GM23338 (cell line): ENCODE results near the gene LRRC10. TPM values are rescaled to one million over a fixed set of nuclear protein-coding genes. Genes with fewer than 3 reads are reported as not detected.

Source experiments
- ATAC-seq: fragments of 200-7000 bp; cut with Tn5 transposase; 3 replicates; pipeline ENCODE4 v1.9.1; 2020
- DNase-seq: peaks from one replicate; pipeline ENCODE4 v3.0.0-alpha.2; 2015; ENCODE audit warnings: low spot score
- H2AFZ ChIP-seq: fragments of 200-600 bp; sonication (generic); 2 replicates; pipeline ENCODE4 v1.8.0; 2016; ENCODE audit warnings: antibody characterized with exemption, mild to moderate bottlenecking, moderate library complexity
- H3F3A ChIP-seq: fragments of 200-600 bp; sonication (generic); replicated peaks from 2 replicates; pipeline ENCODE4 v1.8.0; 2017; ENCODE audit warnings: antibody characterized with exemption, mixed run types, low read depth
- H3K27ac ChIP-seq: fragments of 200-600 bp; sonication (generic); 2 replicates; pipeline ENCODE4 v1.6.1; 2016; ENCODE audit warnings: low read depth
- H3K27me3 ChIP-seq: fragments of 200-600 bp; sonication (generic); 2 replicates; pipeline ENCODE4 v1.8.0; 2016; ENCODE audit warnings: mild to moderate bottlenecking, mixed run types, moderate library complexity; ENCODE audit not compliant: insufficient read depth
- H3K36me3 ChIP-seq: fragments of 200-600 bp; sonication (generic); 2 replicates; pipeline ENCODE4 v1.8.0; 2016; ENCODE audit warnings: mild to moderate bottlenecking; ENCODE audit not compliant: insufficient read depth
- H3K4me1 ChIP-seq: fragments of 200-600 bp; sonication (generic); 2 replicates; pipeline ENCODE4 v1.8.0; 2016; ENCODE audit warnings: mild to moderate bottlenecking, moderate library complexity; ENCODE audit not compliant: insufficient read depth
- H3K4me2 ChIP-seq: fragments of 200-600 bp; sonication (generic); 2 replicates; pipeline ENCODE4 v1.7.1; 2017; ENCODE audit warnings: mixed run types
- H3K4me3 ChIP-seq: fragments of 200-600 bp; sonication (generic); 2 replicates; pipeline ENCODE4 v1.6.1; 2016; ENCODE audit warnings: mixed run types
- H3K79me2 ChIP-seq: fragments of 200-600 bp; sonication (generic); replicated peaks from 2 replicates; pipeline ENCODE4 v1.8.0; 2017; ENCODE audit warnings: mild to moderate bottlenecking; ENCODE audit not compliant: insufficient read depth
- H3K9me2 ChIP-seq: fragments of 200-600 bp; sonication (generic); 2 replicates; pipeline ENCODE4 v1.8.0; 2017; ENCODE audit not compliant: insufficient read depth
- H4K20me1 ChIP-seq: fragments of 200-600 bp; sonication (generic); replicated peaks from 2 replicates; pipeline ENCODE4 v1.8.0; 2017; ENCODE audit warnings: mild to moderate bottlenecking; ENCODE audit not compliant: insufficient read depth
- H3K27ac Mint-ChIP-seq: 2 replicates; pipeline ENCODE4 v1.8.0; 2020; ENCODE audit warnings: inconsistent platforms, mild to moderate bottlenecking, moderate library complexity, mixed read lengths
- H3K27me3 Mint-ChIP-seq: 3 replicates; pipeline ENCODE4 v1.8.0; 2022; ENCODE audit warnings: low read depth, mild to moderate bottlenecking, moderate library complexity, mixed read lengths, inconsistent platforms; ENCODE audit not compliant: insufficient read depth, poor library complexity
- H3K36me3 Mint-ChIP-seq: 3 replicates; pipeline ENCODE4 v1.8.0; 2021; ENCODE audit warnings: low read depth, mild to moderate bottlenecking, inconsistent platforms, moderate library complexity, mixed read lengths
- H3K4me1 Mint-ChIP-seq: 3 replicates; pipeline ENCODE4 v1.8.0; 2020; ENCODE audit warnings: mild to moderate bottlenecking, inconsistent platforms, mixed read lengths
- H3K4me3 Mint-ChIP-seq: 3 replicates; pipeline ENCODE4 v1.8.0; 2021; ENCODE audit warnings: moderate library complexity, mild to moderate bottlenecking, inconsistent platforms, mixed read lengths
- H3K9me3 Mint-ChIP-seq: 3 replicates; pipeline ENCODE4 v1.8.0; 2020; ENCODE audit warnings: moderate library complexity, mild to moderate bottlenecking, inconsistent platforms, mixed read lengths
- EZH2phosphoT487 ChIP-seq: fragments of 200-600 bp; sonication (generic); IDR thresholded peaks from one replicate; pipeline ENCODE4 v1.8.1; 2018; ENCODE audit warnings: antibody characterized with exemption; ENCODE audit not compliant: unreplicated experiment
- JUNB ChIP-seq: IDR thresholded peaks from one replicate; pipeline ENCODE4 v1.6.1; 2016; ENCODE audit warnings: antibody characterized with exemption; ENCODE audit not compliant: unreplicated experiment
- NANOG ChIP-seq: IDR thresholded peaks from 2 replicates; pipeline ENCODE4 v1.6.1; 2016; ENCODE audit warnings: antibody characterized with exemption, borderline replicate concordance
- POLR2AphosphoS5 ChIP-seq: IDR thresholded peaks from 2 replicates; pipeline ENCODE4 v1.6.1; 2016; ENCODE audit warnings: antibody characterized with exemption, low read depth
- ZNF114 ChIP-seq: fragments of 250-450 bp; sonication (Bioruptor Pico); IDR thresholded peaks from 2 replicates; pipeline ENCODE4 v1.5.0; 2020; ENCODE audit warnings: mild to moderate bottlenecking, moderate library complexity
- ZNF331 ChIP-seq: fragments of 250-450 bp; sonication (Bioruptor Pico); IDR thresholded peaks from 2 replicates; pipeline ENCODE4 v1.5.0; 2020; ENCODE audit warnings: low read depth, mild to moderate bottlenecking, moderate library complexity
- polyA plus RNA-seq: library from polyadenylated mRNA; unstranded; fragments of >200 nt; fragmentation: Nextera tagmentation; extraction: Ambion mirVana; gene quantifications from 2 replicates; pipeline ENCODE4 v1.2.1, GENCODE V29; 2016
- total RNA-seq: library from RNA; depleted of rRNA; stranded (reverse); fragments of >200 nt; shearing (Covaris generic); gene quantifications from 2 replicates; pipeline ENCODE4 v1.2.3, GENCODE V29; 2014
- TF ChIP-seq, protein P1 (sequence below): IDR thresholded peaks from 2 replicates; pipeline ENCODE4 v1.6.1; 2016; ENCODE audit warnings: antibody characterized with exemption
- TF ChIP-seq, protein P2 (sequence below): IDR thresholded peaks from one replicate; pipeline ENCODE4 v1.6.1; 2018; ENCODE audit warnings: antibody characterized with exemption; ENCODE audit not compliant: unreplicated experiment

The LRRC10 gene
- total and polyA plus RNA-seq, 2 experiments from 2014 or later: not detected

DNA sequence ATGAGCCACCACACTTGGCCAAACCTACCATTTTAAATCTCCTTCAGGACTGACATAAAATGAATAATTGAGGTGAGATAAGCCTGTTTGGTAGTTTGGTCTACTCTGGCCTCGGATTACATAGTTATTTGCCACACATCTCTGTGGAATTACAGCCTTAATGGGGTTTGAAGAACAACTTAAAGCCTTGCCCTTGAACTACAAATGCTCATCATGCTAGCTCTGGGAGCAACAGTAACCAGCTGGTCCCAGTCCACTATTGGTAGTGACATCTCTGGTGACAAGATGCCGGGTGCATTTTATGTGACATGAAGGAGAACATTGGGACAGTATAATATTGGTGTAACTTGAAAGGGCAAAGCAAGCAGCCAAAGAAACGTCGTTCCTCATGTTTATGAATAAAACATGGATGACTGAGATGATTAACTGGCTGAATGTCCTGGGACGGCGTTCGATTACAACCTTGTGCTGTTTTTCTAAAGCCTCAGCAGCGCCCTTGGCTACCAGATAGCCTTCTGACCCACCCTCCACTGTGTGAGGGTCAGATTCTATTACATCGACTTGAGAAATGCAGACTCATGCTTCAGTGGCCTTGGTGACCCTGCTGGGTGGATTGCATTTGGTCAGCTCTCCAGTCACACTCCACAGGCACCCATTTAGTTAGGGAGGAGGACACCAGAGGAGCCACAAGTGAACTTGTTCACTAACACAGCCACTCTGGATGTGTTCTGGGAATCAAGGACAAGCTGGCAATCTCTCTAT lies 46.9 kb upstream of the LRRC10 start:
- no peak overlapping the region for H3K27ac Mint-ChIP-seq
- no peaks in the 10 kb centered on the region; the same call in 1 of the 2 replicates for H3K9me2 ChIP-seq
- TF ChIP-seq, protein P1, sequence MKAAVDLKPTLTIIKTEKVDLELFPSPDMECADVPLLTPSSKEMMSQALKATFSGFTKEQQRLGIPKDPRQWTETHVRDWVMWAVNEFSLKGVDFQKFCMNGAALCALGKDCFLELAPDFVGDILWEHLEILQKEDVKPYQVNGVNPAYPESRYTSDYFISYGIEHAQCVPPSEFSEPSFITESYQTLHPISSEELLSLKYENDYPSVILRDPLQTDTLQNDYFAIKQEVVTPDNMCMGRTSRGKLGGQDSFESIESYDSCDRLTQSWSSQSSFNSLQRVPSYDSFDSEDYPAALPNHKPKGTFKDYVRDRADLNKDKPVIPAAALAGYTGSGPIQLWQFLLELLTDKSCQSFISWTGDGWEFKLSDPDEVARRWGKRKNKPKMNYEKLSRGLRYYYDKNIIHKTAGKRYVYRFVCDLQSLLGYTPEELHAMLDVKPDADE: no peak
- TF ChIP-seq, protein P2, sequence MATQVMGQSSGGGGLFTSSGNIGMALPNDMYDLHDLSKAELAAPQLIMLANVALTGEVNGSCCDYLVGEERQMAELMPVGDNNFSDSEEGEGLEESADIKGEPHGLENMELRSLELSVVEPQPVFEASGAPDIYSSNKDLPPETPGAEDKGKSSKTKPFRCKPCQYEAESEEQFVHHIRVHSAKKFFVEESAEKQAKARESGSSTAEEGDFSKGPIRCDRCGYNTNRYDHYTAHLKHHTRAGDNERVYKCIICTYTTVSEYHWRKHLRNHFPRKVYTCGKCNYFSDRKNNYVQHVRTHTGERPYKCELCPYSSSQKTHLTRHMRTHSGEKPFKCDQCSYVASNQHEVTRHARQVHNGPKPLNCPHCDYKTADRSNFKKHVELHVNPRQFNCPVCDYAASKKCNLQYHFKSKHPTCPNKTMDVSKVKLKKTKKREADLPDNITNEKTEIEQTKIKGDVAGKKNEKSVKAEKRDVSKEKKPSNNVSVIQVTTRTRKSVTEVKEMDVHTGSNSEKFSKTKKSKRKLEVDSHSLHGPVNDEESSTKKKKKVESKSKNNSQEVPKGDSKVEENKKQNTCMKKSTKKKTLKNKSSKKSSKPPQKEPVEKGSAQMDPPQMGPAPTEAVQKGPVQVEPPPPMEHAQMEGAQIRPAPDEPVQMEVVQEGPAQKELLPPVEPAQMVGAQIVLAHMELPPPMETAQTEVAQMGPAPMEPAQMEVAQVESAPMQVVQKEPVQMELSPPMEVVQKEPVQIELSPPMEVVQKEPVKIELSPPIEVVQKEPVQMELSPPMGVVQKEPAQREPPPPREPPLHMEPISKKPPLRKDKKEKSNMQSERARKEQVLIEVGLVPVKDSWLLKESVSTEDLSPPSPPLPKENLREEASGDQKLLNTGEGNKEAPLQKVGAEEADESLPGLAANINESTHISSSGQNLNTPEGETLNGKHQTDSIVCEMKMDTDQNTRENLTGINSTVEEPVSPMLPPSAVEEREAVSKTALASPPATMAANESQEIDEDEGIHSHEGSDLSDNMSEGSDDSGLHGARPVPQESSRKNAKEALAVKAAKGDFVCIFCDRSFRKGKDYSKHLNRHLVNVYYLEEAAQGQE: no peak
- TF ChIP-seq POLR2AphosphoS5: no peak
- TF ChIP-seq JUNB: no peak
- no peak for TF ChIP-seq EZH2phosphoT487
- H3K4me3 Mint-ChIP-seq: no peak overlapping the region
- no peaks in the 10 kb centered on the region for H3K27me3 Mint-ChIP-seq
- H3F3A ChIP-seq: no peaks in the 10 kb centered on the region
- no peak overlapping the region for H3K4me2 ChIP-seq
- H3K27ac ChIP-seq: no peak overlapping the region
- no peaks in the 10 kb centered on the region for H3K79me2 ChIP-seq
- H4K20me1 ChIP-seq: no peaks in the 10 kb centered on the region
- DNase-seq: no peak
- no peaks in the 10 kb centered on the region for H3K9me3 Mint-ChIP-seq
- no peak overlapping the region for H3K4me3 ChIP-seq
- H3K4me1 Mint-ChIP-seq: no peaks in the 10 kb centered on the region
- no peaks in the 10 kb centered on the region for H3K27me3 ChIP-seq
- no peaks in the 10 kb centered on the region for H3K36me3 ChIP-seq
- H2AFZ ChIP-seq: peak overlapping the region; percentile 61
- H3K36me3 Mint-ChIP-seq: no peaks in the 10 kb centered on the region
- H3K4me1 ChIP-seq: no peaks in the 10 kb centered on the region
- no peak for ATAC-seq

DNA sequence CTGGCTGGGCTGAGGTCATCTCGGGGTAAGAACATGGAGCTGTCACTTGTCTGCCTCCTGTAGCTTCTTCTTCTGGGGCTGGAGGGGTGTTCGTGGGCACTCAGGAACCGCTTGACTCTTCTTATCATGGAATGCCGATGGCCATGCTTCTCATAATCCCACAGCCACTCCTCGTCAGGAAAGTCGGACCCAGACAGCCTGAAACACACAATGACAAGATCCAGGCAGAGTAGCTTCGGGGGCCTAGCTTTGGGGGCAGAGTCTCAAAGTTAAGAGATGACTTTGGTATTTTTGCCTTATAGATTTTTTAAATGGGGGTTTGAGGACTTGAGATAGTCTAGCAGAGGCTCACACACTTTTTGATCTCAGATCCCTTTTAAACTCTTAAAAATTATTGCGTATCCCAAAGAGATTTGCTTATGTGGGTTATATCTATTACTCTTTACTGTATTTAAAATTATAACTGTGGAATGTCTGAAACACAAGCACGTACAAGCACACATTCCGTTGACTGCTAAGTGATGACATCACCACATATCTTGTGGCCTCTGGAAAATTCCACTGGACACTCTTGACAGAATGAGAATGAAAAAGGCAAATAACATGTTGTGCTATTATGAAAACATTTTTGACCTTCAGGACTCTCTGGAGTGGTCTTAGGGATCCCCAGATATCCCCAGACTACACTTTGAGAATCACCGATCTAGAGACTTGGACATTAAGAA lies 45.1 kb upstream of the LRRC10 start:
- Mint-ChIP-seq H3K4me3 (no peak overlapping the region), H3K9me3 (no peaks in the 10 kb centered on the region), H3K36me3 (no peaks in the 10 kb centered on the region), H3K27ac (no peak overlapping the region), H3K27me3 (no peaks in the 10 kb centered on the region), H3K4me1 (no peaks in the 10 kb centered on the region)
- Histone ChIP-seq H3F3A (no peaks in the 10 kb centered on the region), H3K9me2 (no peaks in the 10 kb centered on the region; the same call in 1 of the 2 replicates), H2AFZ (no peak overlapping the region), H3K4me3 (no peak overlapping the region), H3K4me1 (no peaks in the 10 kb centered on the region), H3K4me2 (no peak overlapping the region), H3K27me3 (no peaks in the 10 kb centered on the region), H3K79me2 (no peaks in the 10 kb centered on the region), H3K36me3 (no peaks in the 10 kb centered on the region), H4K20me1 (no peaks in the 10 kb centered on the region), H3K27ac (no peak overlapping the region)
- no peak for DNase-seq
- ATAC-seq: no peak
- TF ChIP-seq, protein P2: no peak
- no peak for TF ChIP-seq ZNF331
- no peak for TF ChIP-seq POLR2AphosphoS5
- TF ChIP-seq ZNF114 (CRISPR knock-in tag): no peak
- TF ChIP-seq NANOG: no peak
- no peak for TF ChIP-seq EZH2phosphoT487
